GM18861 (cell line): Measurements from ENCODE around the gene GUCY1A1.

Experiments used
- ATAC-seq: cut with Tn5 transposase; IDR thresholded peaks from one replicate; pipeline ENCODE4 v1.9.1; 2021; ENCODE audit not compliant: unreplicated experiment

The GUCY1A1 gene

DNA sequence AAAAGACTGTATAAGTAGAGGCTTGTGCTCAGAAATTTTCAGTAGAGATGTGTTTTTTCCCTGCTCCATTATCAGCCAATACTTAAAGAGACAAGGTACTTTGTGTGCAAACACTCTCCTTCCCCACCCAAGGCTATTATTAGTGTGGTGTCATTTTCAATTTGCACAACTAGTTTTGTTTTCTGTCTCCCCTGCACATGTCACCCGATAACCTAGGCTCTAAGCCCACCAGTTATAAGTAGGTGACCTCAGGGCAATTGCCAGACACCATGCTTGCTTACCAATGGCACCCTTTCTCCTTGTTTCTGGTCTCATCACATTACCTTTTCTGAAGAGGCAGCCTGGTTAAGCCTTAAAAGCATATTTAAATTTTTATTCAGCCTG, 8.0 kb upstream of the GUCY1A1 start:
- ATAC-seq: no peak

DNA sequence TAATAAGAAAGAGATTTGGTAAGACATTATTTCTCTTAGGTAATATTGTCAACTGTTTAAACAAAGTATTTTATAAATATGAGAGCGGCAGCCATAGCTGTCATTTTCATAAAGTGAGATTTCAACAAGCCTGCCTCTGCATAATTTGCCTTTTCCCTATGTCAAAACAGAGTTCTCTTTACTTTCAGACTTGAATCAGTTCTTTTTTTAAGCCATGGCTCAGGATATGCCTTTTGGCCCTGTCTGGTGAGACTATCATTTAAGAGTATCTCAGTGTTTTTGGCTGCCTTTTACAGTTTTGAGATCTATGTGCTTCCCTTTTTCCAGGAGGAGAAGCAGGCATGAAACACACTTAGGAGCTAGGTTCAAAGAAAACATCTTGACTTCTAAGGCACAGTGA, 7.5 kb upstream of the GUCY1A1 start:
- ATAC-seq: no peak

DNA sequence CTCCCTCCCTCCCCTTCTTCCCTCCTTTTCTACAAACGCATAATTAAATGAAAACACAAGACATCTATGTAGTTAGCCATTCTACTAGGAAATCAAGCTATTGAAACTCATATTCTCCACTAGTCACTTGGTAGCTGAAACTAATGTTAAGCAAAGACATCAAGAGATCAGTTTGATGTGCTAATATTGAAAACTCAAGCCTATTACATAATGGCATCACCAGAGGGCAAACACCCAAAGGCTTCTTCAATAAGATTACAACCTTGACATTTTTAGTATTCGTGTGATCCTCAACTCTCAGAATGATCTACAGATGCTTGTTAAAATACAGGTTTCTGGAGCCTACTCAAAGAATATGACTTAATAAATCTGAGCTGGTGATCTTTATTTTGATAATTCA, 6.2 kb upstream of the GUCY1A1 start:
- ATAC-seq: no peak

DNA sequence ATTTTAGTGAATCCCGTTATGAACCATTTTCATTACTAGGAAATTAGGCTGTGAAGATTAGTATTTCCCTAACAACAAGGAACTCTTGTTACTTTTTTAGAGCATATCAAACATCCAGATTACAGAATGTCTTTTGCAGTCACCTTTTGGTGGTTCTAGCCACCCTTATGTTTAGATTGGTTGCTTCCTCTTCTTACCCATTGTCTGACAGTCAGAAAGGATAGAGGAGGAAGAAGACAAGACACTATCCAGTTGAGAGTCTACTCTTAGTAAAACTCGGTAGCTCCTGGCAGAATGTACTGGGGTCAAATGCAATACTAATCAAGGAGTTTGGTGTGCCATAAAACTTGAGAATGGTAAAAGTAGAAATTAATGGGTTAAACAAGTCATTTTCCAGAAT, 1.6 kb upstream of the GUCY1A1 start:
- no peak for ATAC-seq

DNA sequence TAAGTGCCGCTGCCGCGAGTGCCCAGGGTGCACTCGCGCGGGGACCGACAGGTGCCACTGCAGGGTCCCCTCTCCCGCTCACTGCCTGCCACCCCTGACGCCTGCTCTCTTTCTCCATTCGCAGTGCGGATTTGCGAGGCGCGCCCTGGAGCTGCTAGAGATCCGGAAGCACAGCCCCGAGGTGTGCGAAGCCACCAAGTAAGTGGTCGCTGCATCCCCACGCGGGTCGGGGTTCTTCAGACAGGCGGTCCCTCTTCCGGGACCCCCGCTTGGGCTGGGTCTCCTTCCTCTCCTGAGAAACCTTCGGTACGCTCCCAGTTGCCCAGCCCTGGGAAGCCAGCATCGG, 547 bp downstream of the GUCY1A1 start:
- peak; percentile 42 for ATAC-seq

DNA sequence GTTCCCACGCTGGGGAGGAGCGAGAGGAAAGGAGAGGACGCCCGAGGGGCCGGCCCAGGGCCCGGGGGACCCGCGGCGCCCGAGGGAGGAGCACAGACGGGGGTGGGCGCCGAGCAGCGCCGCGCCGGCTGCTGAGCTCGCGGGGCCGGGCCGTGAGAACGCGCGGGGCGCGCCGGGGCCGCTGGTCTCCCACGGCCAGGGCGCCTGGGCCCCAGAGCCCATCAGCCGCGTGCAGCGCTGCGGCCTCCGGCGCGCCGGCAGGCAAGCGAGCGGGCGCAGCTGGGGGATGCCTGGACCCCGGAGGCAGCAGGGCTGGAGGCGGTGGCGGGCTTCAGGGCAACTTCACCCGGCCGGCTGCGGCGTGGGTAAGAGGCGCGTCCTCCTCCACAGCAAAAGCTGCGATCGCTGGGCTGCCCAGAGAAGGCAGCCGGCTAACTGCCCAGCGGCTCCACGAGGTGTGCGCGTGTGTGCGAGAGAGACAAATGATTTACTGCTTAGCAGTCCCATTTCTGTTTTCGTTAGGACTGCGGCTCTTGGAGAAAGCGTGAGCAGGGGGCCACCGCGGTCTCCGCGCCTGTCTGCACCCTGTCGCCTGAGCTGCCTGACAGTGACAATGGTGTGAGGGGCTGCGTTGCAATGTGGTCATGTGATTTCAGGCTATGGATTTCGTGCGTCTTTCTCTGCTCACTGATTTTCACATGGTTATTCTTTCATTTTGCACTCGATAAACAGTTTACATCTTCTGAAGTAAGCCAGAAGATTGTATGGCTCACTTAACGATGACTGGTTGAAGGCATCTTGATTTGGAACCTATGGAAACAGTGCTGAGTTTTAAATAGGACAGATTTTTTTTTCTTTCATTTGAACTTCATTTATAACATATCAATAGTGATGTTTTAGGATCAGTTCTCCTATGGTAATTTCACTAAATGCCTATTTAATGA, 1.2 kb downstream of the GUCY1A1 start:
- ATAC-seq: peak; percentile 35

DNA sequence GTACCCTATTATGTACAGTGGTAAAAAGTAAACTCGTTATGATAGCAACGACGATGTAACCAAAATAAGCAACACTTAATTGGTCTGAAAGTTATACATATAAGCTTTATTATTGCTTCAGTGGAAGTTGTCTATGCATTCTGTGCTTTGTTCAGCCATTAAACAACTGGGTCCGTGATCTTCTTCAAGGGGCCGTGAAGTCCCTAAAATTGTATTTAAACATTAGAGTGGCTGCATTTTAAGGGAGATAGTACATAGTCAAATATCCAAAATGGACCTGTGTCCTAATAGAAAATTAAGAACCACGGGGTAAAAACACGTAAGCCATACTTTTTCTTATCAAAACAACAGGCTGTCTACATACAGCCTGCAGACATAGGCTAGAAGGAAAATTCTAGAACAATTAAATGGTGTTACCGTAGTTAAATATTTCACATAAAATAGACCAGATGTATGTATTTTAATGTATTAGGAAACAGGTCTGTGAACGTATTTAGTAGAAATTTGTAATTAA, 2.1 kb downstream of the GUCY1A1 start:
- no peak for ATAC-seq

DNA sequence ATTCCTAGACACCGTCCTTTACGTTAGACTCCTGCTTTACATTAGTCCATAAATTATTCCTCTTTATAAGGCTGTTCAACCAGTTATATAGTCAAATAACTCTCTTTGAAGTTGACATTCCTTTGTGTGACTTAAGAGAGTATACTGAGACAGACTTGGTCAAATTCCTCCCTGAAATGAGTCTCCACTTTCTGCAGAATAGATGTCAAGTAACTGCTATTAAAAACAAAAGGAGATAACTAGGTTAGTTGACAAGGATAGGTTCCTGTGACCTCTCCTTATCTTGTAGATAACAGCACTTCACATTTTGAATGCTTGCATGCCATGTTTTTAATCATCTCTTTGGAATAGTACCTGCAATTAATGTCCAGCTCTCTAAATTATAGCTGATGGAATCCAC, 5.7 kb downstream of the GUCY1A1 start:
- no peak for ATAC-seq

DNA sequence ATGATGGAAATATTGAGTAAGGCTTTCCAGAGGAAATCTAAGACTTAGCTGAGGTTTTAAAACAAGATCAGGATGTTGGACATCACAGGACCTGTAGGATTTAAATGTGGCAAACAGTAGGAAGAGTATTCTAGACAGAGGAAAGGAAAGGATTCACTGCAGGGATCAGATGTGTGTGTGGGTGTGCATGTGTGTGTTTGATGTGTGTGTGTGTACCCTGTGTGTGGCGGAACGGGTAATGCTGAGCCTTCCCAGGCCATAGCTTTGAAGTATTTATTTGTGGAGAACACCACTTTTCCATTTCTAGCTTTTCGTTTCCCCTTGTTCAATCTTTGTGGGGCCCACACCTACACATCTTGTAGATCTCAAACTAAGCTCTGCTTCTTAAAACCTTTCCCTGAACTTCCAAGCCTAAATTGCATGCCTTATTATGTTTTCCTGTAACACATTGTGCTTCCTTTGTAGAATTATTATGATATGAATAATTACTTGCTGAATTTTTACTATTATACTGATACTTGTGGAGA, 6.9 kb downstream of the GUCY1A1 start:
- ATAC-seq: no peak

DNA sequence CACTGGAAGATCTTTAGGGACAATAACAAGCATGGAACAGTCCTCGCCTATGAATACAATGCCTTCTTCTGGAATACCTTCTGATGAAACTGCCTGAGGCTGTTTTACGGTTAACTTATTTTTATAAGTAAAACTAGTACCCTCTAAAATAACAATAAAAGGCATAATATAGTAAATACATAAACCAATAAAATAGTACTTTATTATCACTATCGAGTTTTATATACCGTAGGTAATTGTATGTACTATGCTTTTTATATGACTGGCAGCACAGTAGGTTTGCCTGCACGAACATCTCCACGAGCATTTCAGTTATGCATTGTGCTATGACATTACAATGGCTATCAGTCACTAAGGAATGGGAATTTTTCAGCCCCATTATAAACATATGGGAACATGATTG, 8.0 kb downstream of the GUCY1A1 start:
- ATAC-seq: no peak

DNA sequence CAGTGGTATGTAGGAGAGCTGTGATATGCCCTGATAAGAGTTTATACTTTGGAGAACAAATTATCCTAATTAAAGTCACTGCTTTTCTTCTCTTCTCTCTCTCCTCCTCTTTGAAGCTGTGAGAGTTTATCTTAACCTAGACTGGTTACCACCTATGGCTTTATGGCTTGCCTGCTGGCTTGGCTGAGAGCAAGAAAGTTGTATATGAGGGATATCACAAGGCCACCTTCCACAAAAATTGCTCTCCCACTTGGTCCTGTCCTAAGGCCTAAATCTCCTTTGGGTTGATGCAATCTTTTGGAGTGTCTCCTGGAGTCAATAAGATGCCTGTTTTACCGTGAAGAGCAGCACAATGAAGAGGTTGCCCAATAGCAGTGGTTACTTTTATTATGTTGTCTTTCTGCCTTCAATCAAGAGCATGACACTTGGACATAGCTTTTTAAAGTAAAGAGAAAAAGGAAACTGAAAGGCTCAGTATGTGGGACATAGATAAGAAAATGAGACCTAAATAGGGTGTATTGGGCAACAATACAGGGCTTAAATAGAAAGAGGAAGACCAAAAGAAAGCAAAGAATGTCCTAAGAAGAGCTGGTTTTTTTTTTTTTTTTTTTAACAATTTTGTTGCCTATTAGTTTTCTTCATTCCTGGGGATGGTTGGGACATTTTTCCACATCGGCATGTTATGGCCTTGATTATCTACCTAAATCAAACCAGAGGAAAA, 9.2 kb downstream of the GUCY1A1 start:
- ATAC-seq: peak; percentile 80

DNA sequence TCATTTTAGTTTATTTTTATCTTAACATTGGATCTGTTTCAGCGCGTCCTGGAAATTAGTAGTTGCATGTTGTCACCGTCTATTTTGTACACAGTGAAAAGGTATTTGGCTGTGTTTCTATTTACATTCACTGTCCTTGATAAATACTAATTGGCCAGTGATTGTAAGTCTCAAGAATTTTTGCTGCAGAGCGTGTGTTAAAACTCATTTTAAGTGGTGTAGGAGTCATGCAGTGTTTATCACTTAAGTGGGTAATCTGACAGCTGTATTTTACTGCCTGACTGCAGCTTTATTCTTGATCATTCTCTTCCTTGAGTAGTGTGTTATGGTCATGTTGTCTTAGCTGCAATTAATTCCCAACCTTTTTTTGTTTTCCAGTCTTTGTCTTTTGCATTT, 9.8 kb downstream of the GUCY1A1 start:
- no peak for ATAC-seq

DNA sequence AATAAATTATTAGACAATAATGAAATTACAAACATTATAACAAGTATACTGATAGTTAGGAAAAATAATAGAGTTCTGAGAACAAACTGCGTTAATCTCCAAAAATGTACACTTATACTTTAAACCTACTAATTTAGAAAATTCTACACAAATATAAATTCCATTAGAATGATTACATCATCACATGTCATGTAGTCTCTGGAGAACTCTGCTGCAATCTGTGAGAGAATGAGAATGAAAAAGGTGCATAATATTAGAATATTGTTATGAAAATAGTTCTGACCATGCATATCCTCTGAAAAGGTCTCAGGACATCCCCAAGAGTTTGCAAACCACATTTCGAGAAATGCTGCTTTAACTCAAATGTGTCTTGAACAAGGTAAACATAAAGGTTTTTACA, 11.4 kb downstream of the GUCY1A1 start:
- no peak for ATAC-seq

DNA sequence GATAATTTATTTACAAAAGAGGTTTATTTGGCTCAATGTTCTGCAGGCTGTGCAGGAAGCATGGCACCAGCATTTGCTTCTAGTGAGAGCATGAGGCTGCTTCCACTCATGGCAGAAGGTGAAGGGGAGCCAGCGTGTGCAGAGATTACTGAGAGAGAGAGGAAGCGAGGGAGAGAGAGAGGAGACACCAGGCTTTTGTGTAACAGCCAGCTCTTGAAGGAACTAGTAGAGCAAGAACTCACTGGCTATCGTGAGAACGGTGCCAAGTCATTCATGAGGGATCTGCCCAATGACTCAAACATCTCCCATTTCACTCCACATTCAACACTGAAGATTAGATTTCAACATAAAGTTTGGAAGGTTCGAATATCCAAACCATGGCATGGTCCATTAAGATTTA, 12.7 kb downstream of the GUCY1A1 start:
- no peak for ATAC-seq

DNA sequence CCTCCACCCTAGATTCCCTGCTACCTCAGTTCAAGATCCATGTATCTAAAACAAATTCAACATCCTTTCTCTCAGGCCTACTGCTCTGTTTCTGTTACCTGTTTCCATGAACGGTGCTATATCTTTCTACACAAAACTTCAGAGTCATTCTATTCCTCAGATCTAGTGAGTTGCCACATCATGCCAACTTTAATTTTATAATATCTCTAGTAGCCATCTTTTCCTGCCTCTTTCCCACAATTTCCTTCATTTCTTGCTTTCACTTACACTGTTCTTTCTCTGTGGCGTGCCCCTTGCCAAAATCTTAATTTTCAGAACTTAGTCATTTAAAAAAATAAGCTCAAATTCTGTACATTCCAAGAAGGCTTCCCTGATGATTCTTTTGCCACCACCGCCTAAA, 15.2 kb downstream of the GUCY1A1 start:
- ATAC-seq: no peak

DNA sequence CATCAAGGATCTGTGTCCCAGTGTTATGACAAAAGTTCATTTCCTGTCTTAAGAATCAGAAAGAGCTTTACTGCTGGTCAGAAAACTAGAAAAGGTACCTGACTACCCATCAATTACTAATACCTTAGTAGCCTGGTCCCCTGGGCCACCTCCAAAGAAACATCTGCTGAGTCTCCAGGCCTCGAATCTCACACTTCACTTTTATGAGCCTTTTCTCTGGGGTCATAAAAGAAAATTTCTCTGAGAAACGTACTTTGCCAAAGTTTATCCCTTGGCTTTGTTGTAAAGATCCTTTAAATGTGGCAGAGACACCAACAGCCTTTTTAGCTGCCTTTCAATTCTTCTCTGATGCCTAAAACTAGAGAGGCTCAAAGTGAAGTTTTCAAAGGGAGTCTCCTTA, 17.8 kb downstream of the GUCY1A1 start:
- ATAC-seq: no peak

DNA sequence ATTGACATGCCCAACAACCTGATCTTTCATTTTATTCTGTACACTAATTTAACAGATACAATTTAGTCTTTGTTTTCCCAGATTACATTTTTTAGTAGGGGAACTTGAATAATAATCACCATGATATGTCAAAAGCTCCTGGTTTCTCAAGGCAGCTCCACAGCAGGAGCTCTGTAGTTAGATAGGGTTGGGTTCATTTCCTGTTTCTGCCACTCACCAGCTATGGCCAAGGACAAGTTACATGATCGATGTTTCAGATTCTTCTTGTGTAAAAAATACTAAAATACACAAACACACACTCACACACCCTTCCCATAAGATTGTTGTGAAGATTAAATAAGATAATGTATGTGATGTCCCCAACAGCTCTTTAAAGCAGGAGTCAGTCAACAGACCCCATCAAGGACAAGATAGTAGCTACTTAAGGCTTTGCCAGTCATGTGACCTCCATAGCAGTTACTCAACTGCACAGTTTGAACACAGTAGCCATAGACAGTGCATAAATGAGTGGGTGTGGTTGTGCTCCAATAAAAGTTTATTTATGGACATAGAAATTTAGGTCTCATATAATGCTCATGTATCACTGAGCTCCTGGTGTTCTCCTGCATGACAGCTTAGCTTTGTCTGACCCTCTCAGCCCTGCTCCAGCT, 18.4 kb downstream of the GUCY1A1 start:
- ATAC-seq: no peak

DNA sequence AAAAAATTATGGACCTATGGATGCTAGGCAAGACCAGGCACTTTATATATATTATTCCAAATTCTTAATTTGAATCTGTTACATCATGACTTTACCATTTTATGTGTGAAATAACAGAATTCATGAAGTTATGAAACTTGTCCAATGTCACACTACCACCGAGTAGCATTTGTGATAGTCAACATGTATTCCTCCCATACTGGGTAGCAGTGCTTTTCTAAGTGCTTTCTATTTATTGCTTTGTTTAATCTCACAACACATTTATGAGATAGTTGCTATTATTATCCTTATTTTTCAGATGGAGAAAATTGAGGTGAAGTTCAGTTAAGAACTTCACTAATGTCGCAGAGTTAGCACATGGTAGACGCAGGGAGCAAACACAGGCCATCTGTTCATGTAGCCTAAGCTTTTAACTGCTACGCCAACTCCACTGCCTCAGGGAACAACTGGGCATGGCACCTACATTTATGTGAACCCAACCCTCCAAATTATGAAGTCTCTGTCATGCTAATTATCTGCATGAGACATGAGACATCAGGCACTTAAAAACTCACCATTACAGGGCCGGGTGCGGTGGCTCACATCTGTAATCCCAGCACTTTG, 20.8 kb downstream of the GUCY1A1 start:
- no peak for ATAC-seq

DNA sequence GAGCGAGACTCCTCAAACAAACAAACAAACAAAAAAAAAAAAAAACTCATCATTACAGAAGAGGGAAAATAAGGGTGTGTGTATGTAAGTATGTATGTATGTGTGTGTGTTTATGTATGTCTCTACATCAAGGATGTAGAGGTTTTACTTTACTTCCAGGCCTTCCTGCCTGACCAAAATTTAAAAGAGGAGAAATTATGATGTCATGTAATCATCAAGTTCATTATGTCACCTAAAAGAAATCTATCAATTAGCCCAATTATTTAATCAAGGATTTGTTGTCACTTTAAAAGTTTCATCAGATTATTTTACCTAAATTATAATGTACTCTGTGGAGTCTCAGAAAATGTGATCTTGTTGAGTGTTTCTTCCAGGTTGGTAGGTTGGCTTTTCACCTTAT, 21.6 kb downstream of the GUCY1A1 start:
- no peak for ATAC-seq

DNA sequence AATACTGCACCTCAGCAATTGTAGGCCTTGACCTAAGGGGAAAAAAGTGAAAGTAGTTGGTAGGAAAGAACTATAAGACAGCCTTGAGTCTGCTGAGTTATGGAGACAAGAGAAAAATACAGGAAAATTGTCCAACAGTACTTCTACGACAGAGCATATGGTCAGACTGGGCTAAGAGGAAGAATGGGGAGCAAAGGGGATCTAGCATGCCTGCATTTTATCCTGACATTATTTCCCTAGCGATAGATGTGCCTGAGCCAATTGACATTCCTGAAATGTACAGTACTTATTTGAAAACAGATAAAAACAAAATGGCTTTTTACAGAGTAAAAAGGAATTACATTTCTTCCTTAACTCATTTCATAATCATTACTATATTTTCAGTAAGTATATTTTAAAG, 22.2 kb downstream of the GUCY1A1 start:
- ATAC-seq: no peak
